Hepatocyte (in vitro differentiated cells): ENCODE measurements around the gene VWA5B2. TPM values are rescaled to one million over a fixed set of nuclear protein-coding genes. Genes with fewer than 3 reads are reported as not detected.
"Not testable (repeated sequence)": the region's sequence is repeated elsewhere in the genome, so short reads cannot be mapped to it uniquely, and the experiment has no call there.

Experiments
- DNase-seq: peaks from one replicate; pipeline ENCODE4 v3.0.0-alpha.2; 2016; ENCODE audit warnings: low spot score
- H2AFZ ChIP-seq: fragments of 200-600 bp; sonication (generic); 2 replicates; pipeline ENCODE4 v1.6.0; 2016; ENCODE audit warnings: antibody characterized with exemption, mild to moderate bottlenecking
- H3K27ac ChIP-seq: fragments of 200-600 bp; sonication (generic); 2 replicates; pipeline ENCODE4 v1.5.1; 2016; ENCODE audit warnings: mild to moderate bottlenecking
- H3K27me3 ChIP-seq: fragments of 200-600 bp; sonication (generic); 2 replicates; pipeline ENCODE4 v1.6.1; 2016
- H3K36me3 ChIP-seq: fragments of 200-600 bp; sonication (generic); replicated peaks from 2 replicates; pipeline ENCODE4 v1.5.1; 2016; ENCODE audit warnings: low read depth; ENCODE audit not compliant: insufficient read depth
- H3K4me1 ChIP-seq: fragments of 200-600 bp; sonication (generic); 2 replicates; pipeline ENCODE4 v1.5.1; 2016; ENCODE audit warnings: mild to moderate bottlenecking, moderate library complexity; ENCODE audit not compliant: insufficient read depth
- H3K4me2 ChIP-seq: fragments of 200-600 bp; sonication (generic); 2 replicates; pipeline ENCODE4 v1.6.0; 2016
- H3K4me3 ChIP-seq: fragments of 200-600 bp; sonication (generic); 2 replicates; pipeline ENCODE4 v1.5.1; 2016; ENCODE audit warnings: mild to moderate bottlenecking
- H3K79me2 ChIP-seq: fragments of 200-600 bp; sonication (generic); 2 replicates; pipeline ENCODE4 v1.6.0; 2017; ENCODE audit warnings: mild to moderate bottlenecking
- H3K9me2 ChIP-seq: fragments of 200-600 bp; sonication (generic); replicated peaks from 2 replicates; pipeline ENCODE4 v1.6.0; 2017; ENCODE audit warnings: mild to moderate bottlenecking; ENCODE audit not compliant: insufficient read depth
- H3K9me3 ChIP-seq: fragments of 200-600 bp; sonication (generic); 2 replicates; pipeline ENCODE4 v1.5.1; 2016; ENCODE audit warnings: low read depth, mild to moderate bottlenecking
- H4K20me1 ChIP-seq: fragments of 200-600 bp; sonication (generic); 2 replicates; pipeline ENCODE4 v1.6.0; 2016; ENCODE audit warnings: mild to moderate bottlenecking; ENCODE audit not compliant: insufficient read depth, poor library complexity, severe bottlenecking
- EZH2 ChIP-seq: fragments of 200-600 bp; sonication (generic); IDR thresholded peaks from 2 replicates; pipeline ENCODE4 v1.6.1; 2016; ENCODE audit warnings: antibody characterized with exemption, mild to moderate bottlenecking, borderline replicate concordance
- EZH2phosphoT487 ChIP-seq: fragments of 200-600 bp; sonication (generic); IDR thresholded peaks from one replicate; pipeline ENCODE4 v1.6.1; 2018; ENCODE audit warnings: antibody characterized with exemption, mild to moderate bottlenecking, low read depth, moderate library complexity; ENCODE audit not compliant: unreplicated experiment, severe bottlenecking
- WGBS: methylation state at CpG from one replicate; pipeline ENCODE4 v1.1.6; 2016; ENCODE audit warnings: low lambda C conversion rate; ENCODE audit errors: missing lambda C conversion rate; 5-methylcytosine and 5-hydroxymethylcytosine counted together
- polyA plus RNA-seq: library from polyadenylated mRNA; unstranded; fragments of >200 nt; fragmentation: Nextera tagmentation; extraction: Ambion mirVana; gene quantifications from 2 replicates; pipeline ENCODE4 v1.2.1, GENCODE V29; 2016
- total RNA-seq: library from RNA; depleted of rRNA; stranded (reverse); fragments of >200 nt; gene quantifications from 2 replicates; pipeline ENCODE4 v1.2.3, GENCODE V29; 2014
- TF ChIP-seq, protein P1 (sequence below): fragments of 200-600 bp; sonication (generic); IDR thresholded peaks from 2 replicates; pipeline ENCODE4 v1.5.1; 2016; ENCODE audit warnings: antibody characterized with exemption, mild to moderate bottlenecking; ENCODE audit not compliant: poor library complexity

The VWA5B2 gene
- total and polyA plus RNA-seq, 2 experiments from 2014 or later = 1.0 to 3.2 TPM

- Histone ChIP-seq H4K20me1 (no peaks in the 10 kb centered on the region), H3K27ac (no peak overlapping the region), H3K79me2 (no peaks in the 10 kb centered on the region), H3K9me2 (no peaks in the 10 kb centered on the region), H3K36me3 (no peaks in the 10 kb centered on the region), H2AFZ (no peak overlapping the region), H3K9me3 (no peaks in the 10 kb centered on the region), H3K4me3 (no peak overlapping the region), H3K4me1 (peaks cover 19% of the 10 kb centered on the region), H3K4me2 (peak overlapping the region; percentile 97), H3K27me3 (peaks cover 58% of the 10 kb centered on the region)
- no peak for DNase-seq
- WGBS = 27% methylated on average over 15 of the region's 15 CpGs
- peak; percentile 31 for TF ChIP-seq EZH2phosphoT487
- TF ChIP-seq EZH2 = no peak
- TF ChIP-seq, protein P1, sequence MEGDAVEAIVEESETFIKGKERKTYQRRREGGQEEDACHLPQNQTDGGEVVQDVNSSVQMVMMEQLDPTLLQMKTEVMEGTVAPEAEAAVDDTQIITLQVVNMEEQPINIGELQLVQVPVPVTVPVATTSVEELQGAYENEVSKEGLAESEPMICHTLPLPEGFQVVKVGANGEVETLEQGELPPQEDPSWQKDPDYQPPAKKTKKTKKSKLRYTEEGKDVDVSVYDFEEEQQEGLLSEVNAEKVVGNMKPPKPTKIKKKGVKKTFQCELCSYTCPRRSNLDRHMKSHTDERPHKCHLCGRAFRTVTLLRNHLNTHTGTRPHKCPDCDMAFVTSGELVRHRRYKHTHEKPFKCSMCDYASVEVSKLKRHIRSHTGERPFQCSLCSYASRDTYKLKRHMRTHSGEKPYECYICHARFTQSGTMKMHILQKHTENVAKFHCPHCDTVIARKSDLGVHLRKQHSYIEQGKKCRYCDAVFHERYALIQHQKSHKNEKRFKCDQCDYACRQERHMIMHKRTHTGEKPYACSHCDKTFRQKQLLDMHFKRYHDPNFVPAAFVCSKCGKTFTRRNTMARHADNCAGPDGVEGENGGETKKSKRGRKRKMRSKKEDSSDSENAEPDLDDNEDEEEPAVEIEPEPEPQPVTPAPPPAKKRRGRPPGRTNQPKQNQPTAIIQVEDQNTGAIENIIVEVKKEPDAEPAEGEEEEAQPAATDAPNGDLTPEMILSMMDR = no peak
These were observed 33.4 kb downstream of the VWA5B2 start for GRCh38 chr3:184262764-184263179.

DNA sequence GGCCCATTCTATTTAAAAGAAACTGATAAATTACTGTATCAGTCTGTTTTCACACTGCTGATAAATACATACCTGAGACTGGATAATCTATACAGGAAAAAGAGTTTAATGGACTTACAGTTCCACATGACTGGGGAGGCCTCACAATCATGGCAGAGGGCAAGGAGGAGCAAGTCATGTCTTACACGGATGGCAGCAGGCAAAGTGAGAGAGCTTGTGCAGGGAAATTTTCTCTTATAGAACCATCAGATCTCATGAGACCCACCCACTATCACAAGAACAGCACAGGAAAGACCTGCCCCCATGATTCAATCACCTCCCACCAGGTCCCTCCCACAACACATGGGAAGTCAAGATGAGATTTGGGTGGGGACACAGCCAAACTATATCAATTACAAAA, 37.9 kb downstream of the VWA5B2 start:
- not testable (repeated sequence) for H3K4me2 ChIP-seq, H3K79me2 ChIP-seq, H3K4me3 ChIP-seq, H3K36me3 ChIP-seq, H3K4me1 ChIP-seq, H2AFZ ChIP-seq, H3K27ac ChIP-seq, H3K9me3 ChIP-seq, H3K9me2 ChIP-seq, H4K20me1 ChIP-seq, DNase-seq
- WGBS = 100% methylated on average over 1 of the region's 1 CpG
- H3K27me3 ChIP-seq = peaks cover 38% of the 10 kb centered on the region

- Histone ChIP-seq H3K27me3 (peaks cover 50% of the 10 kb centered on the region), H3K9me2 (no peaks in the 10 kb centered on the region), H3K36me3 (no peaks in the 10 kb centered on the region), H3K4me3 (no peak overlapping the region), H3K4me2 (no peak overlapping the region), H3K79me2 (no peaks in the 10 kb centered on the region), H2AFZ (no peak overlapping the region), H4K20me1 (no peaks in the 10 kb centered on the region), H3K9me3 (no peaks in the 10 kb centered on the region), H3K27ac (no peak overlapping the region), H3K4me1 (no peaks in the 10 kb centered on the region)
- no CpG with 5 or more reads among the region's 1 CpG for WGBS
- DNase-seq = no peak
- TF ChIP-seq EZH2phosphoT487 = no peak
- TF ChIP-seq EZH2 = no peak
These were observed 42.9 kb downstream of the VWA5B2 start for GRCh38 chr3:184272269-184272668.

DNA sequence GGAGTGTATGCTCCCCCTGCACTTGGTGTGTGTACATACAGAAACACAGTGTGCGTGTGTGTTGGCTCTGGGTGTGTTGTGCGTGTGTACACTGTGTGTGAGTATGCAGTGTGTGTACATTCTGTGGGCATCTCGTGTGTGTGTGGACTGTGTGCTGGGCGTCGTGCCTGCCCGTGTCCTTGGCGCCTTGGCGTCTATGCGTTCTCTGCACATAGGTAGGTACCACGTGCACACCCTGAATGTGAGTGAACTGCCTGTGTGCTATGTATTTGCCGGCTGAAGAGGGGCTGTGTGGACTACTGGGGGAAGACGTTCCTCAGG, 46.0 kb downstream of the VWA5B2 start:
- WGBS = 77% methylated on average over 12 of the region's 12 CpGs
- Histone ChIP-seq H3K4me2 (no peak overlapping the region), H3K9me3 (no peaks in the 10 kb centered on the region), H3K27ac (no peak overlapping the region), H3K4me1 (no peaks in the 10 kb centered on the region), H2AFZ (no peak overlapping the region), H3K79me2 (no peaks in the 10 kb centered on the region), H3K9me2 (no peaks in the 10 kb centered on the region), H3K4me3 (no peak overlapping the region), H3K36me3 (no peaks in the 10 kb centered on the region), H3K27me3 (peaks cover 58% of the 10 kb centered on the region), H4K20me1 (no peaks in the 10 kb centered on the region)
- TF ChIP-seq EZH2 = peak; percentile 44
- TF ChIP-seq EZH2phosphoT487 = no peak
- no peak for DNase-seq

DNA sequence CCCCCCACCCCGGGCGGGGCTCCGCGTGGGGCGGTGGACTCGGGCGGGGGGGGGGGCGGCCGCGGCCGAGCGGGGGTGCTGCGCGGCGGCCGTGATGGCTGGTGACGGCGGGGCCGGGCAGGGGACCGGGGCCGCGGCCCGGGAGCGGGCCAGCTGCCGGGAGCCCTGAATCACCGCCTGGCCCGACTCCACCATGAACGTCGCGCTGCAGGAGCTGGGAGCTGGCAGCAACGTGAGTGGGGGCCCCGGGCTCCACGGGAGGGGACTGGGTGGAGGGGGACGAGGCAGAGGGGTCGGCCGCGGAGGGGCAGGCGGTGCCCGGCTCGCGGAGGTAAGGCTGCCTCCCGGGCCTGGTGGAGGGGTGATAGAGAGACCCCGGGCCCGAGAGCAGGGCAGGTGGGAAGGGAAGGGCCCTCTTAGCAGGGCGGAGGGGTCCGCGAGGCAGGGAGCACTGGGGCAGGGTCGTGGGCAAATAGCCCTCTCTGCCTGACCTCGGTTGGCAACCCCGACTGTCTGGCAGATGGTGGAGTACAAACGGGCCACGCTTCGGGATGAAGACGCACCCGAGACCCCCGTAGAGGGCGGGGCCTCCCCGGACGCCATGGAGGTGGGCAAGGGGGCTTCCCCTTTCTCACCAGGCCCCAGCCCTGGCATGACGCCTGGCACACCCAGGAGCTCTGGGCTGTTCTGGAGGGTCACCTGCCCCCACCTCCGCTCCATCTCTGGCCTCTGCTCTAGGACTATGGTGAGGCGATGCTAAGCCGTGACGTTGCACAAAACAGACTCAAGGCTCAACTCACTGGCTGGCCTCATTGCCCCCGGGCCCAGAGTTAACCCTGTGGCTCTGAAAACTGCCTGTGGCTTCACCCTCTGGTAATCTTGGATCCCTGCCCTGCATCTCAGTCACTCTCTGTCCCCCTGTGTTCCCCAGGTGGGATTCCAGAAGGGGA, 46.9 kb downstream of the VWA5B2 start, which contains the start of gene ECE2:
TSS of gene ECE2 (plus strand) at position 62 of the 950 bp plus-strand sequence. CDS start at position 194, 132 bp downstream.
- WGBS = 65% methylated on average over 23 of the region's 65 CpGs
- H3K4me2 ChIP-seq = peak within 1 kb of the TSS; percentile 59

More for the DNA sequence above, 46.9 kb downstream of the VWA5B2 start, which contains the start of gene ECE2:
- H3K36me3 ChIP-seq = no peaks in the 10 kb centered on the region
- H3K4me1 ChIP-seq = no peaks in the 10 kb centered on the region
- TF ChIP-seq, protein P1 = no peak
- TF ChIP-seq EZH2 = no peak
- no peak for TF ChIP-seq EZH2phosphoT487
- H3K9me3 ChIP-seq = no peaks in the 10 kb centered on the region
- H3K27ac ChIP-seq = no peak within 1 kb of the TSS
- peaks cover 54% of the 10 kb centered on the region for H3K27me3 ChIP-seq
- no peak within 1 kb of the TSS for H3K4me3 ChIP-seq
- no peaks in the 10 kb centered on the region for H3K9me2 ChIP-seq
- H3K79me2 ChIP-seq = no peaks in the 10 kb centered on the region
- no peak within 1 kb of the TSS for H2AFZ ChIP-seq
- no peaks in the 10 kb centered on the region for H4K20me1 ChIP-seq
- no peak for DNase-seq
